ENCODE measurements around the gene COL23A1.

COL23A1 gene

GRCh38 chr5:178590141-178590923 is at the start of gene COL23A1:
COL23A1 (minus strand) TSS chr5:178590393.
- H3K36me3 ChIP-seq, result no peaks in the 10 kb centered on the region
- H3K4me1 ChIP-seq (ENCODE audit: control insufficient read depth in 1 of 2, insufficient read depth in 1 of 2, low read depth in 1 of 2, low read length in 1 of 2), result peaks cover 28 to 29% of the 10 kb centered on the region in 2 experiments
- no peaks in the 10 kb centered on the region for H3K9me3 ChIP-seq
- peak within 1 kb of the TSS; percentile 53 for H3K27ac ChIP-seq
- H3K4me3 ChIP-seq (ENCODE audit: low read depth in 1 of 2, low read length in 1 of 2), result peak within 1 kb of the TSS; percentile 61 to 73
- TF ChIP-seq CTCF (IDR thresholded peaks at IDR 0.05), result peak; percentile 64
- peaks cover 36% of the 10 kb centered on the region for H3K27me3 ChIP-seq

DNA sequence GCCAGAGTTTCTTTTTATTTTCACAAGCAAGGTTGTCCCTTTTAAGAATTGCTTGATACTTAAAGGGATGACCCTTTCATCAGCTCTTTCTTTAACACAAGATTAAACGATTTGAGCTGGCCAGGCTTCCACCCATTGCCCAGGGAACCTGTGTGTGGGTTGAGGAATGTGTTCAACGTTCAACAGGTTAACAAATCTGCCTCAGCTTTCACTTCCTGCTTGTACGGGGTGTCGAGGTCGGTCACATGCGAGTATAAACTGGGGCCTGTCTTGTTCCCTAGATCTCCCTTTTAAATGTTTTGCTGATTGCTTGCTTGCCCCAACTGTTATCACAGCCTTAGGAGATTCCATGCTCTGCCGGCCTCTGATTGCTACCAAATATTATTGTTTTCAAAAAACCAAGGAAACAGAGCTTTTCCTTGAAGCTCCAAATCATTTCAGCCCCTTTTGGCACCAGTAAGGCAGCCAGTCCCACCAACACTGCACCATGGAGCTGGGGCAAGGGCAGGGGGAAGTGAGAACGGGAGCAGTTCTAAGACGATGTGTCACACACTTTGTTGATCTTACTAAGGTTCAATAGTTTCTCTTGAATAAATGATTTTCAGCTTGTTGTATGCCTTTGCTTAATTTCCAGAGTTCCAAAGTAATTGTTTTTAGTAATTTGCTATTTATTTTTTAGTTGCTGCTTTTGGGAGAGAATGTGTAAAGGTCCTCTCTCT is 47.3 kb upstream of the COL23A1 start:
- no peaks in the 10 kb centered on the region for H3K27me3 ChIP-seq
- H3K27ac ChIP-seq, result no peak overlapping the region
- H3K4me1 ChIP-seq (ENCODE audit: control insufficient read depth in 1 of 2, insufficient read depth in 1 of 2, low read depth in 1 of 2, low read length in 1 of 2), result no peaks in the 10 kb centered on the region
- no peak for TF ChIP-seq CTCF (IDR thresholded peaks at IDR 0.05)
- H3K36me3 ChIP-seq, result no peaks in the 10 kb centered on the region
- no peak overlapping the region for H3K4me3 ChIP-seq (ENCODE audit: low read depth in 1 of 2, low read length in 1 of 2)
- no peaks in the 10 kb centered on the region for H3K9me3 ChIP-seq

- Histone ChIP-seq H3K4me1 (ENCODE audit: control insufficient read depth in 1 of 2, insufficient read depth in 1 of 2, low read depth in 1 of 2, low read length in 1 of 2) (peaks cover 4% of the 10 kb centered on the region in 2 experiments), H3K27ac (no peak overlapping the region), H3K36me3 (no peaks in the 10 kb centered on the region), H3K9me3 (no peaks in the 10 kb centered on the region), H3K27me3 (no peaks in the 10 kb centered on the region), H3K4me3 (ENCODE audit: low read depth in 1 of 2, low read length in 1 of 2) (no peak overlapping the region)
- no peak for TF ChIP-seq CTCF (IDR thresholded peaks at IDR 0.05)
Measured at GRCh38 chr5:178632285-178632684, 42.1 kb upstream of the COL23A1 start.

- H3K9me3 ChIP-seq, result no peaks in the 10 kb centered on the region
- no peaks in the 10 kb centered on the region for H3K27me3 ChIP-seq
- no peaks in the 10 kb centered on the region for H3K36me3 ChIP-seq
- no peak overlapping the region for H3K4me3 ChIP-seq (ENCODE audit: low read depth in 1 of 2, low read length in 1 of 2)
- peaks cover 5 to 6% of the 10 kb centered on the region in 2 experiments for H3K4me1 ChIP-seq (ENCODE audit: control insufficient read depth in 1 of 2, insufficient read depth in 1 of 2, low read depth in 1 of 2, low read length in 1 of 2)
- H3K27ac ChIP-seq, result no peak overlapping the region
- TF ChIP-seq CTCF (IDR thresholded peaks at IDR 0.05), result no peak
Measured at GRCh38 chr5:178630951-178631350, 40.8 kb upstream of the COL23A1 start.

GRCh38 chr5:178630475-178630930 is 40.3 kb upstream of the COL23A1 start:
- Histone ChIP-seq H3K27ac (no peak overlapping the region), H3K4me1 (ENCODE audit: control insufficient read depth in 1 of 2, insufficient read depth in 1 of 2, low read depth in 1 of 2, low read length in 1 of 2) (peaks cover 8 to 9% of the 10 kb centered on the region in 2 experiments), H3K27me3 (no peaks in the 10 kb centered on the region), H3K36me3 (no peaks in the 10 kb centered on the region), H3K4me3 (ENCODE audit: low read depth in 1 of 2, low read length in 1 of 2) (no peak overlapping the region), H3K9me3 (no peaks in the 10 kb centered on the region)
- TF ChIP-seq CTCF (IDR thresholded peaks at IDR 0.05), result no peak

All from neutrophil (primary cell).